HG03175 (cell line): ENCODE data around the gene PSMB7.
A peak's percentile ranks its signal among the peaks of the same experiment; 100 is the strongest.

Experiments
- ATAC-seq: cut with Tn5 transposase; IDR thresholded peaks from one replicate; pipeline ENCODE4 v1.9.1; 2021; ENCODE audit warnings: mild to moderate bottlenecking, moderate library complexity; ENCODE audit not compliant: unreplicated experiment

PSMB7 gene

GRCh38 chr9:124415102-124415851 lies at the start of gene PSMB7:
PSMB7 (minus strand) TSS chr9:124415442; CDS start chr9:124415425, 17 bp downstream.
- ATAC-seq = peak; percentile 85

GRCh38 chr9:124462739-124463138 lies 47.5 kb upstream of the PSMB7 start:
- no peak for ATAC-seq

- no peak for ATAC-seq
Measured at GRCh38 chr9:124458441-124458840, 43.2 kb upstream of the PSMB7 start.

GRCh38 chr9:124457887-124458431 lies 42.7 kb upstream of the PSMB7 start:
- ATAC-seq = no peak

- ATAC-seq = no peak
Measured at GRCh38 chr9:124457079-124457886, 42.0 kb upstream of the PSMB7 start.

- ATAC-seq = no peak
Measured at GRCh38 chr9:124456341-124457078, 41.3 kb upstream of the PSMB7 start.

- no peak for ATAC-seq
Measured at GRCh38 chr9:124455820-124456219, 40.6 kb upstream of the PSMB7 start.

GRCh38 chr9:124454791-124455443 lies 39.7 kb upstream of the PSMB7 start:
- ATAC-seq = no peak

- no peak for ATAC-seq
Measured at GRCh38 chr9:124454296-124454695, 39.1 kb upstream of the PSMB7 start.

- no peak for ATAC-seq
Measured at GRCh38 chr9:124453586-124454191, 38.4 kb upstream of the PSMB7 start.

- ATAC-seq = no peak
Measured at GRCh38 chr9:124452841-124453585, 37.8 kb upstream of the PSMB7 start.

- ATAC-seq = no peak
Measured at GRCh38 chr9:124452326-124452725, 37.1 kb upstream of the PSMB7 start.

- no peak for ATAC-seq
Measured at GRCh38 chr9:124450931-124451661, 35.9 kb upstream of the PSMB7 start.

- no peak for ATAC-seq
Measured at GRCh38 chr9:124450241-124450924, 35.1 kb upstream of the PSMB7 start, which contains the start of gene ADGRD2. ADGRD2 (plus strand) TSS chr9:124450451; CDS start chr9:124451667, 1,216 bp downstream.

- ATAC-seq = no peak
Measured at GRCh38 chr9:124449381-124450151, 34.3 kb upstream of the PSMB7 start.

GRCh38 chr9:124448019-124448418 lies 32.8 kb upstream of the PSMB7 start:
- ATAC-seq = no peak

GRCh38 chr9:124447297-124447661 lies 32.0 kb upstream of the PSMB7 start:
- no peak for ATAC-seq
